Progenitor cell of endocrine pancreas (in vitro differentiated cells): Measurements from ENCODE around the gene CHRND. TPM values are rescaled to one million over a fixed set of nuclear protein-coding genes. Genes with fewer than 3 reads are reported as not detected.

Experiments used
- DNase-seq: peaks from one replicate; pipeline ENCODE4 v3.0.0; 2021; ENCODE audit warnings: low spot score; ENCODE audit not compliant: unreplicated experiment
- H3K27ac Mint-ChIP-seq: 2 replicates; pipeline ENCODE4 v1.8.0; 2021; ENCODE audit warnings: mild to moderate bottlenecking, moderate library complexity, mixed read lengths
- H3K27me3 Mint-ChIP-seq: 2 replicates; pipeline ENCODE4 v1.8.0; 2021; ENCODE audit warnings: mixed read lengths
- H3K36me3 Mint-ChIP-seq: 2 replicates; pipeline ENCODE4 v1.8.0; 2022; ENCODE audit warnings: mixed read lengths; ENCODE audit not compliant: insufficient read depth
- H3K4me1 Mint-ChIP-seq: 2 replicates; pipeline ENCODE4 v1.8.0; 2021; ENCODE audit warnings: low read depth, mixed read lengths
- H3K4me3 Mint-ChIP-seq: 2 replicates; pipeline ENCODE4 v1.8.0; 2021; ENCODE audit warnings: low read depth, mild to moderate bottlenecking, moderate library complexity, mixed read lengths
- H3K9me3 Mint-ChIP-seq: 2 replicates; pipeline ENCODE4 v1.8.0; 2021; ENCODE audit warnings: low read depth, mixed read lengths
- total RNA-seq: library from RNA; stranded (reverse); gene quantifications from 2 replicates; pipeline ENCODE4 v1.2.1, GENCODE V29; 2021
- TF ChIP-seq, protein P1 (sequence below): fragments of 200-600 bp; sonication (generic); IDR thresholded peaks from one replicate; pipeline ENCODE4 v1.5.0; 2021; ENCODE audit warnings: antibody characterized with exemption, mild to moderate bottlenecking; ENCODE audit not compliant: unreplicated experiment

Gene CHRND
- total RNA-seq, 1 donor from 2014 or later = 0.12 TPM

DNA sequence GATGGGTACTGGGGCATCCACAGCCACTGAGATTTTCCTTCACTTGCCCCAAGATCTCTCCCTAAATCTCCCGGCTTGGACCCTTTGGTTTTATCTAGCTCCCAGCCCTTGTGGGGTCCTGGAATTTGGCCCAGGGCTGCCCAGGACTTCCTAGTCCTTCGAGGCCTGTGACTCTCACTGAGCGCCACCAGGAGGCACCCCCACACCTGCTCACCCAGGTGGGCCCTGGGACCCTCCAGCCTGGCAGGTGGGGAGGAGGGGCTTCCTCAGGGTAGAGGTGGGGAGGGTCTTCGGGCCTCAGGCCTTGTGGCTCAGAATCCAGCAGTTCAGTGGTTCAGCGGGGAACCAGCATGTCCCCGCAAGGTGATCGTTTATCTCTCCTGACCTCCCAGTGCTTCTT lies 17.7 kb upstream of the CHRND start:
- H3K27ac Mint-ChIP-seq = no peak overlapping the region
- no peaks in the 10 kb centered on the region for H3K36me3 Mint-ChIP-seq
- no peak overlapping the region for H3K4me3 Mint-ChIP-seq
- TF ChIP-seq, protein P1, sequence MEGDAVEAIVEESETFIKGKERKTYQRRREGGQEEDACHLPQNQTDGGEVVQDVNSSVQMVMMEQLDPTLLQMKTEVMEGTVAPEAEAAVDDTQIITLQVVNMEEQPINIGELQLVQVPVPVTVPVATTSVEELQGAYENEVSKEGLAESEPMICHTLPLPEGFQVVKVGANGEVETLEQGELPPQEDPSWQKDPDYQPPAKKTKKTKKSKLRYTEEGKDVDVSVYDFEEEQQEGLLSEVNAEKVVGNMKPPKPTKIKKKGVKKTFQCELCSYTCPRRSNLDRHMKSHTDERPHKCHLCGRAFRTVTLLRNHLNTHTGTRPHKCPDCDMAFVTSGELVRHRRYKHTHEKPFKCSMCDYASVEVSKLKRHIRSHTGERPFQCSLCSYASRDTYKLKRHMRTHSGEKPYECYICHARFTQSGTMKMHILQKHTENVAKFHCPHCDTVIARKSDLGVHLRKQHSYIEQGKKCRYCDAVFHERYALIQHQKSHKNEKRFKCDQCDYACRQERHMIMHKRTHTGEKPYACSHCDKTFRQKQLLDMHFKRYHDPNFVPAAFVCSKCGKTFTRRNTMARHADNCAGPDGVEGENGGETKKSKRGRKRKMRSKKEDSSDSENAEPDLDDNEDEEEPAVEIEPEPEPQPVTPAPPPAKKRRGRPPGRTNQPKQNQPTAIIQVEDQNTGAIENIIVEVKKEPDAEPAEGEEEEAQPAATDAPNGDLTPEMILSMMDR = no peak
- no peaks in the 10 kb centered on the region for H3K4me1 Mint-ChIP-seq
- peaks cover 43% of the 10 kb centered on the region for H3K27me3 Mint-ChIP-seq
- no peaks in the 10 kb centered on the region for H3K9me3 Mint-ChIP-seq
- no peak for DNase-seq

DNA sequence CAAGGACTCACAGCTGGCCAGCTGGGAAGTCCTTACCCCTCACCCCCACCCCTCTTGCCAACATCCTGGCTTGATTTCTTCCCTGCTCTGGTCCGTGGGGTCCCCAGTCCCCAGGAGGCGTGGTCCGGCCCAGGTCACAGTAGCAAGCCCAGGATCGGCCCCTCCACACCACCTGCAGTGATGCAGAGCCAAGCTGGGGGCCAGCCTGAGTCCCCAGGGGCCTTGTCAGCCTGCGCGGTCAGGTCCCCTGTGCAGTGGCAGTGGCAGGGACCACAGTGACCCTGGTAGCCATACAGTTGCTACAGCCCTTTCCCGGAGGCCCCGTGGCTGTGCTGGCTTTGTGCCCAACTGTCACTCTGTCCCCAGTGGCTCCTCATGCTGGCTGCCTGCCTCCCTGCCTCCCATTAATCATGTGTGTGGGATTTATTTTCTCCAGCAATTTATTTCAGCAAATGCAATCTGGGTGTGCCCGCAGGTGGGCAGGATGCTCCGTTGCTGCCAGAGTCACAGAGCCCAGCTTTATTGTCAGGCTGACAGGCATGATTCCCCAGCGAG lies 14.5 kb upstream of the CHRND start:
- Mint-ChIP-seq H3K9me3 (no peaks in the 10 kb centered on the region), H3K27ac (no peak overlapping the region), H3K36me3 (no peaks in the 10 kb centered on the region), H3K4me1 (no peaks in the 10 kb centered on the region), H3K27me3 (peaks cover 34% of the 10 kb centered on the region), H3K4me3 (no peak overlapping the region)
- DNase-seq = no peak
- TF ChIP-seq, protein P1 = no peak

DNA sequence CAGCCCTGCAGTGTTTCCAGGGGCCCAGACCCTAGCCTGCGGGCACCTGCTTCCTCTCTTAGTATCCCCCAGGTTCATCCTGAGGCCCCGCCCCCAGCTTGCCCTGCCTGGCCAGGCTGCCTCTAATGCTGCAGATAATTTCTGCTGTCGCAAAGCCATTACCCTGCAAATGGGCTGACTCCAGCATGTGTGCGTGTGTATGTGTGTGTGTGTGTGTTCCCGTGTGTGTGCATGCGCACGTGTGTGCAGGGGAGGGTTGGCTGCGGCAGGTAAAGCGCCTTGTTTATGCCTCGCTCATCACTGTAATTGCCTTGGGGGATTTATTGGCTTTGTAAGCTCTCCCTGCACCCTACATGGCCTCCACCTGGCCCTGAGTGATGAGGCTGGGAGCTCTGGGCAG lies 13.4 kb upstream of the CHRND start:
- no peaks in the 10 kb centered on the region for H3K4me1 Mint-ChIP-seq
- peaks cover 32% of the 10 kb centered on the region for H3K27me3 Mint-ChIP-seq
- H3K36me3 Mint-ChIP-seq = no peaks in the 10 kb centered on the region
- TF ChIP-seq, protein P1 = no peak
- no peak for DNase-seq
- no peaks in the 10 kb centered on the region for H3K9me3 Mint-ChIP-seq
- no peak overlapping the region for H3K27ac Mint-ChIP-seq
- no peak overlapping the region for H3K4me3 Mint-ChIP-seq

DNA sequence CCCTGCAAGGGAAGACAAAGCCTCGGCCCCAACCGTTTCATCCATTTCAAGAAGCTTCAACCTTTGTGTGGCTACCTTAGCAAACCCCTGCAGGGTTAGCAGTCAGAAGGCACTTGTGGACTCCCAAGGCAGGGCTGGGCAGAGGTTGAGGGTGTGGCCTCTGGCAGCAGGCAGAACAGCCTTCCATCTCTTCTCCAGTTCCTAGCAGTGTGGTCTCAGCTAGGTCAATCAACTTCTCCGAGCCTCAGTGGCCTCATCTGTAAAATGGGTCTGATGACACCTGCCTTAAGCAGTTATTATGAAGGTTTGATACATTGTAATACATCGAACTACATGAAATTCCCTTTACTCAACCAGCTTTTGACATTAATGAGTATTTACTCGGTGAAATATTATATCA lies 12.6 kb upstream of the CHRND start:
- DNase-seq = no peak
- TF ChIP-seq, protein P1 = no peak
- no peaks in the 10 kb centered on the region for H3K36me3 Mint-ChIP-seq
- H3K4me1 Mint-ChIP-seq = no peaks in the 10 kb centered on the region
- no peaks in the 10 kb centered on the region for H3K9me3 Mint-ChIP-seq
- peaks cover 35% of the 10 kb centered on the region for H3K27me3 Mint-ChIP-seq
- no peak overlapping the region for H3K27ac Mint-ChIP-seq
- no peak overlapping the region for H3K4me3 Mint-ChIP-seq

DNA sequence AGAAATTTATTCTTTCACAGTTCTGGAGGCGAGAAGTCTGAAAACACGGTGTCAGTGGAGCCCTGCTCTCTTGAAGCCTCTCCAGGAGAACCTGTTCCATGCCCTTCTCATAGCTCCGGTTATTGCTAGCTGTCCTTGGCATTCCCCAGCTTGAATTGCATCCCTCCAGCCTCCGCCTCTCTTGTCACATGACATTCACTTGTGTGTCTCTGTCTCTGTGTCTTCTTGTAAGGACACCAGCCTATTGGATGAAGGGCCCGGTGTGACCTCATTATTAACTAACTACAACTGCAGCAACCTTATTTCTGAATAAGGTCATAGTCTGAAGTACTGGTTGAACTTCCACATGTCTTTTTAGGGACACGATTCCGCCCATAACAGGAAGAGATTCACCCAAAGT lies 10.3 kb upstream of the CHRND start:
- Mint-ChIP-seq H3K4me1 (no peaks in the 10 kb centered on the region), H3K9me3 (no peaks in the 10 kb centered on the region), H3K36me3 (no peaks in the 10 kb centered on the region), H3K27ac (no peak overlapping the region), H3K27me3 (peaks cover 48% of the 10 kb centered on the region), H3K4me3 (no peak overlapping the region)
- TF ChIP-seq, protein P1 = no peak
- DNase-seq = no peak
